GM12874 (cell line): ENCODE data around the gene FDXR.
A peak's percentile ranks its signal among the peaks of the same experiment; 100 is the strongest.

ENCODE experiments used
- CTCF ChIP-seq: IDR thresholded peaks from 2 replicates; pipeline ENCODE4 v1.5.1; 2011; ENCODE audit warnings: low read depth, mild to moderate bottlenecking, control low read depth, low read length, moderate library complexity; ENCODE audit not compliant: insufficient read depth

Gene FDXR

DNA sequence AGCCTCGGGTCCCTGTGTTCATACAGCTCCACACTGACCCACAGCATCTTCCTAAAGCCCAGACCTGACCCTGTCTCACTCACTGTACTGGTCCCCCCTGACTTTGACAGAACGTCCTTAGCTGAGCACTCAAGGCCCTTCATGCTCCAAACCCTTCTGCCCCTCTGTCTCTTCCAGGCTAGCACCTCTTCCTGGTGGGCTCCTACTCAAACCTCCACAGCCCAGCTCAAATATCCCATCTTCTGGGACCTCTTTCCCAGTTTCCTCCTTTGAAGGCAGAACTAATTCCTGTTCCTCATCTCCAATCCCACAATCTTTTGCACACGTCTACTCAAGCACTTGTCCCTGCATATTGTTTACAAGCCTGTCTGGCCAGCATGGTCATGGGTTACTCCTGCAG, 21.9 kb downstream of the FDXR start:
- no peak for TF ChIP-seq CTCF

- no peak for TF ChIP-seq CTCF
These were observed 22.5 kb downstream of the FDXR start for GRCh38 chr17:74850310-74850709.

DNA sequence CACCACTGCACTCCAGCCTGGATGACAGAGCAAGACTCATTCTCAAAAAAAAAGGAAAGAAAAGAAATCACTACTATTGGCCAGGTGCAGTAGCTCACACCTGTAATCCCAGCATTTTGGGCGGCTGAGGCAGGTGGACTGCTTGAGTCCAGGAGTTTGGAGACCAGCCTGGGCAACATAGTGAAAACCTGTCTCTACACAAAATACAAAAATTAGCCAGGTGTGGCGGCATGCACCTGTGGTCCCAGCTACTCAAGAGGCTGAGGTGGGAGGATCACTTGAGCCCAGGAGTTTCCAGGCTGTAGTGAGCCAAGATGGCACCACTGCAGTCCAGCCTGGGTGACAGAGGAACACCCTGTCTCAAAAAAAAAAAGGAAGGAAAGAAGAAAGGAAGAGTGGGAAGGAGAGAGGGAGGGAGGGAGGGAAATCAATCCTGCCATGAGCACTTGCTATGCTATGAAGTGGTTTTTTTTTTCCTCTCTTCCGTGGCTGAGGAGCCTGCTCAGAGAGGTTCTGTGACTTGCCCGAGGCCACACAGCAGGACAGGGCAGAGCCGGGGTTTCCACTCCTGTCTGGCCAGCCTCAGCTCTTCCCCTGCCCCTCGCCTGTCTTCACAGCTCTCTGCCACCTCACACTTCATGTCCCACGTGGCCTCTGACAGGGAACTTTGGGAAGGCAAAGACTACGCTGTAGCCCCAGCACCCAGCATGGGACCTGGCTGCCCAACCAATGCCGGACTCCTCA, 24.0 kb downstream of the FDXR start:
- TF ChIP-seq CTCF: no peak

- no peak for TF ChIP-seq CTCF
These were observed 26.2 kb downstream of the FDXR start for GRCh38 chr17:74846621-74847020.

GRCh38 chr17:74843352-74843627, 29.5 kb downstream of the FDXR start:
- no peak for TF ChIP-seq CTCF

- TF ChIP-seq CTCF: peak; percentile 62
These were observed 30.0 kb downstream of the FDXR start for GRCh38 chr17:74842599-74843351.

- TF ChIP-seq CTCF: no peak
These were observed 30.6 kb downstream of the FDXR start for GRCh38 chr17:74842146-74842598.
